ENCODE results near the gene KIAA0825.

DNA sequence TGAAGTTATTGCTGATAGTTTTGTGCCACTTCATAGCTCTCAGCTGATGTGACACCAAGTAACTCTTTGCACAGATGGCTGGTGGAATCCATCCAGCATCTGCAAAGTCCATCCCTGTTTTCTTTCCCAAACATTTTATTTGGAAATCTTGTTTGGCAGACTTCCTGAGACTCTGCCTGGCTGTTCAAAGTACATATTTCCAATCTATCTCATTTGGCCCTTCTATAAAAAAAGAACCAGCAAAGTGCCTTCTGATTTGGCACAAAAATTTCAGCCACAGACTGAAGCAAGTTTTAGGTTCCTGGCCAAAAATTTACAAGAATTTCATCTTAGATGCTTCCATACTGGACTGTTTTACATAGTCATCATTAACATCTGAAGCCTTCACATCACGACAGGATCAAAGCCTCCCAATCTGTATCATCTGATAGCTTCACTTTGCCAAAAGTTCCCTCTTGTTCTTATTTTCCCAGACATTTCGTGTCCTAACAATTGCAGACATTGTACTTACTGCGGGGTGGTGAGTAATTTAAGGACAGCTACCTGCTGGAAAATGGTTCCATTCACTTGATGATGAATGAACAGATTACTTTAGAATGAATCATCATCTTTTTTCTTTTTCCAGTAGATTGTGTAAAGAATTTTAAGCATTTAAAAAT, 377.3 kb downstream of the KIAA0825 start:
- TF ChIP-seq, protein P1, sequence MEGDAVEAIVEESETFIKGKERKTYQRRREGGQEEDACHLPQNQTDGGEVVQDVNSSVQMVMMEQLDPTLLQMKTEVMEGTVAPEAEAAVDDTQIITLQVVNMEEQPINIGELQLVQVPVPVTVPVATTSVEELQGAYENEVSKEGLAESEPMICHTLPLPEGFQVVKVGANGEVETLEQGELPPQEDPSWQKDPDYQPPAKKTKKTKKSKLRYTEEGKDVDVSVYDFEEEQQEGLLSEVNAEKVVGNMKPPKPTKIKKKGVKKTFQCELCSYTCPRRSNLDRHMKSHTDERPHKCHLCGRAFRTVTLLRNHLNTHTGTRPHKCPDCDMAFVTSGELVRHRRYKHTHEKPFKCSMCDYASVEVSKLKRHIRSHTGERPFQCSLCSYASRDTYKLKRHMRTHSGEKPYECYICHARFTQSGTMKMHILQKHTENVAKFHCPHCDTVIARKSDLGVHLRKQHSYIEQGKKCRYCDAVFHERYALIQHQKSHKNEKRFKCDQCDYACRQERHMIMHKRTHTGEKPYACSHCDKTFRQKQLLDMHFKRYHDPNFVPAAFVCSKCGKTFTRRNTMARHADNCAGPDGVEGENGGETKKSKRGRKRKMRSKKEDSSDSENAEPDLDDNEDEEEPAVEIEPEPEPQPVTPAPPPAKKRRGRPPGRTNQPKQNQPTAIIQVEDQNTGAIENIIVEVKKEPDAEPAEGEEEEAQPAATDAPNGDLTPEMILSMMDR (IDR thresholded peaks at IDR 0.05; ENCODE audit: low read depth, low read length): no peak
- no peak for TF ChIP-seq POLR2A (IDR thresholded peaks at IDR 0.05; ENCODE audit: extremely low read depth, insufficient read length)
- TF ChIP-seq, protein P2, sequence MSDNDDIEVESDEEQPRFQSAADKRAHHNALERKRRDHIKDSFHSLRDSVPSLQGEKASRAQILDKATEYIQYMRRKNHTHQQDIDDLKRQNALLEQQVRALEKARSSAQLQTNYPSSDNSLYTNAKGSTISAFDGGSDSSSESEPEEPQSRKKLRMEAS (IDR thresholded peaks at IDR 0.05; ENCODE audit: low read depth, low read length): no peak
